Parathyroid adenoma (tissue), 2 donors: Measurements from ENCODE around the gene DLG2.

Experiments used
- H2AFZ ChIP-seq: fragments of 300-600 bp; sonication (generic); one replicate; pipeline ENCODE4 v1.7.0; 2017; ENCODE audit warnings: antibody characterized with exemption, mild to moderate bottlenecking
- H3K27ac ChIP-seq: fragments of 300-600 bp; sonication (generic); one replicate; pipeline ENCODE4 v1.7.0; 2017
- H3K27me3 ChIP-seq: fragments of 300-600 bp; sonication (generic); one replicate; pipeline ENCODE4 v1.7.0; 2017; ENCODE audit warnings: low read length; ENCODE audit not compliant: control insufficient read depth, insufficient read depth
- H3K36me3 ChIP-seq: fragments of 300-600 bp; sonication (generic); one replicate; pipeline ENCODE4 v1.7.0; 2017; ENCODE audit warnings: low read length; ENCODE audit not compliant: control insufficient read depth, insufficient read depth
- H3K4me1 ChIP-seq: fragments of 300-600 bp; sonication (generic); one replicate; pipeline ENCODE4 v1.7.0; 2017; ENCODE audit warnings: control low read depth
- H3K4me2 ChIP-seq: fragments of 300-600 bp; sonication (generic); one replicate; pipeline ENCODE4 v1.7.0; 2017; ENCODE audit warnings: low read length
- H3K4me3 ChIP-seq: fragments of 300-600 bp; sonication (generic); one replicate; pipeline ENCODE4 v1.7.0; 2017; ENCODE audit warnings: low read depth, low read length
- H3K79me2 ChIP-seq: fragments of 300-600 bp; sonication (generic); one replicate; pipeline ENCODE4 v1.7.0; 2017; ENCODE audit warnings: control low read depth
- H3K9ac ChIP-seq: fragments of 300-600 bp; sonication (generic); one replicate; pipeline ENCODE4 v1.7.0; 2017; ENCODE audit warnings: mild to moderate bottlenecking
- H3K9me3 ChIP-seq: fragments of 300-600 bp; sonication (generic); one replicate; pipeline ENCODE4 v1.7.0; 2017; ENCODE audit warnings: low read length; ENCODE audit not compliant: control insufficient read depth
- CTCF ChIP-seq: fragments of 300-600 bp; sonication (generic); IDR thresholded peaks from one replicate; pipeline ENCODE4 v1.7.0; 2017; ENCODE audit warnings: antibody characterized with exemption, mild to moderate bottlenecking
- donor health status: primary hyperparathyroidism.

Gene DLG2

GRCh38 chr11:85195934-85196333, 431.2 kb downstream of the DLG2 start:
- Histone ChIP-seq H3K27me3 (no peaks in the 10 kb centered on the region), H3K36me3 (no peaks in the 10 kb centered on the region), H2AFZ (no peak overlapping the region), H3K27ac (no peak overlapping the region), H3K9me3 (no peaks in the 10 kb centered on the region), H3K4me2 (no peak overlapping the region), H3K79me2 (no peaks in the 10 kb centered on the region), H3K9ac (no peak overlapping the region), H3K4me1 (no peaks in the 10 kb centered on the region), H3K4me3 (no peak overlapping the region)
- TF ChIP-seq CTCF: no peak

GRCh38 chr11:85187992-85188391, 439.2 kb downstream of the DLG2 start:
- no peak overlapping the region for H3K4me2 ChIP-seq
- H3K4me3 ChIP-seq: no peak overlapping the region
- no peaks in the 10 kb centered on the region for H3K9me3 ChIP-seq
- no peaks in the 10 kb centered on the region for H3K36me3 ChIP-seq
- H3K27me3 ChIP-seq: no peaks in the 10 kb centered on the region
- H3K79me2 ChIP-seq: no peaks in the 10 kb centered on the region
- no peak overlapping the region for H3K27ac ChIP-seq
- H3K9ac ChIP-seq: no peak overlapping the region
- no peaks in the 10 kb centered on the region for H3K4me1 ChIP-seq
- no peak for TF ChIP-seq CTCF
- no peak overlapping the region for H2AFZ ChIP-seq

DNA sequence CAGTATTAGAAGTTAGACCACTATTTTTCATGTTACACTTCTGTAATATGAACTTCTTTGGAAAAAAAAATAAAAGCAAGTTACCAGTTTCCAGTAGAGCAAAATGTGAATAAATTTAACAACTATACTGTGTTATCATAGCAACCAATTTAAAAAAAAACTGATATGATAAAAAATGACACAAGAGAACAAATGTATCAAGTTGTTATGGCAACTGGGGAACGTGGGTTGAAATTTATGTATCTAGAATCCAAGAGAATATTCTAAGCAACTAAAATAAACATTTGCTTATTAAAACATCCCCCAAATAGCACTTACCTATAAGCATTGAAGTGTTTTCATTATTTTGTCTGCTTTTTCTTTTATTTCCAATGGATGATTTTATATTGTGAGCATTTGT, 442.4 kb downstream of the DLG2 start:
- Histone ChIP-seq H3K79me2 (no peaks in the 10 kb centered on the region), H3K9me3 (no peaks in the 10 kb centered on the region), H3K4me2 (no peak overlapping the region), H2AFZ (no peak overlapping the region), H3K27ac (no peak overlapping the region), H3K9ac (no peak overlapping the region), H3K4me3 (no peak overlapping the region), H3K36me3 (no peaks in the 10 kb centered on the region), H3K27me3 (no peaks in the 10 kb centered on the region), H3K4me1 (no peaks in the 10 kb centered on the region)
- no peak for TF ChIP-seq CTCF

- no peak overlapping the region for H3K4me3 ChIP-seq
- H3K9me3 ChIP-seq: no peaks in the 10 kb centered on the region
- H3K4me2 ChIP-seq: no peak overlapping the region
- no peak overlapping the region for H2AFZ ChIP-seq
- H3K27me3 ChIP-seq: no peaks in the 10 kb centered on the region
- no peaks in the 10 kb centered on the region for H3K4me1 ChIP-seq
- no peaks in the 10 kb centered on the region for H3K79me2 ChIP-seq
- no peak overlapping the region for H3K9ac ChIP-seq
- H3K27ac ChIP-seq: no peak overlapping the region
- TF ChIP-seq CTCF: no peak
- H3K36me3 ChIP-seq: no peaks in the 10 kb centered on the region
These were observed 444.4 kb downstream of the DLG2 start for GRCh38 chr11:85182441-85183387.

GRCh38 chr11:85180528-85180927, 446.6 kb downstream of the DLG2 start:
- Histone ChIP-seq H3K4me2 (no peak overlapping the region), H3K9ac (no peak overlapping the region), H3K4me1 (no peaks in the 10 kb centered on the region), H2AFZ (no peak overlapping the region), H3K27ac (no peak overlapping the region), H3K79me2 (no peaks in the 10 kb centered on the region), H3K36me3 (no peaks in the 10 kb centered on the region), H3K4me3 (no peak overlapping the region), H3K9me3 (no peaks in the 10 kb centered on the region), H3K27me3 (no peaks in the 10 kb centered on the region)
- no peak for TF ChIP-seq CTCF
